HepG2 (cell line): ENCODE measurements around the gene CARMIL1. TPM values are rescaled to one million over a fixed set of nuclear protein-coding genes. Genes with fewer than 3 reads are reported as not detected.
A peak's percentile ranks its signal among the peaks of the same experiment; 100 is the strongest.

ENCODE experiments used
- ATAC-seq: fragments of 200-7000 bp; cut with Tn5 transposase; 3 replicates; pipeline ENCODE4 v1.9.1; 2020; ENCODE audit warnings: mild to moderate bottlenecking, moderate library complexity
- BruUV-seq: library from RNA; stranded (reverse); fragments of 400-500 nt; replicated peaks from 2 replicates; lab custom pipeline; 2021; lab: Mats Ljungman, UMichigan
- CTCF ChIA-PET: fragments of 300-600 bp; formaldehyde crosslinking; extraction: SDS; loops from one replicate; lab custom pipeline; 2021; ENCODE audit warnings: low total read pairs, inconsistent platforms, low intra/inter-chr PET ratio; lab: Yijun Ruan, JAX
- POLR2A ChIA-PET: fragments of 350-600 bp; sonication (Branson Sonifier 250); formaldehyde crosslinking; loops from one replicate; lab custom pipeline; 2020; ENCODE audit warnings: antibody characterized with exemption, inconsistent platforms; lab: Yijun Ruan, JAX
- DNase-seq: peaks from one replicate; pipeline ENCODE4 v3.0.0-alpha.2; 2015; ENCODE audit warnings: low spot score
- FAIRE-seq: peaks from 3 replicates; lab custom pipeline; 2011; peaks lifted over from hg19 to GRCh38; lab: Jason Lieb, UNC
- H2AFZ ChIP-seq: one replicate; pipeline ENCODE4 v1.6.1; 2011; ENCODE audit warnings: low read length, inconsistent platforms
- H3K27ac ChIP-seq: fragments of 300-600 bp; 3 replicates; pipeline ENCODE4 v1.8.0; 2011; ENCODE audit warnings: mixed run types, mild to moderate bottlenecking, mixed read lengths, low read length, inconsistent platforms; ENCODE audit not compliant: insufficient read depth; ENCODE audit errors: extremely low read length
- H3K27me3 ChIP-seq, 2 experiments: fragments of 200-600 bp in 1 of 2; 2 replicates in 1 of 2; 3 replicates in 1 of 2; pipeline versions ENCODE4 v1.6.0 to v1.8.0; 2011; ENCODE audit warnings: low read length in 2 of 2, mild to moderate bottlenecking in 2 of 2, moderate library complexity in 2 of 2, inconsistent platforms in 1 of 2; ENCODE audit not compliant: insufficient read depth in 2 of 2, control insufficient read depth in 1 of 2
- H3K36me3 ChIP-seq, 2 experiments: fragments of 200-600 bp in 1 of 2; replicated peaks in 1 of 2; 2 replicates in 1 of 2; 3 replicates in 1 of 2; pipeline versions ENCODE4 v1.5.1 to v1.8.0; 2011; ENCODE audit warnings: low read length in 2 of 2, inconsistent platforms in 1 of 2; ENCODE audit not compliant: insufficient read depth in 2 of 2, control insufficient read depth in 1 of 2
- H3K4me1 ChIP-seq: 2 replicates; pipeline ENCODE4 v1.5.1; 2012; ENCODE audit warnings: low read length, inconsistent platforms; ENCODE audit not compliant: insufficient read depth
- H3K4me2 ChIP-seq: 2 replicates; pipeline ENCODE4 v1.6.0; 2011; ENCODE audit warnings: low read depth, low read length, inconsistent platforms
- H3K4me3 ChIP-seq, 3 experiments: fragments of 200-600 bp in 1 of 3; sonication (generic), shearing (Covaris generic) in 1 of 3; replicated peaks in 1 of 3; 2 replicates each; pipeline ENCODE4 v1.5.1; 2011 to 2016; ENCODE audit warnings: low read length in 3 of 3, inconsistent platforms in 2 of 3, low read depth in 2 of 3, mild to moderate bottlenecking in 2 of 3, control low read depth in 1 of 3, mixed read lengths in 1 of 3; ENCODE audit not compliant: insufficient read depth in 1 of 3
- H3K79me2 ChIP-seq: one replicate; pipeline ENCODE4 v1.6.1; 2011; ENCODE audit warnings: low read length, inconsistent platforms; ENCODE audit not compliant: insufficient read depth
- H3K9ac ChIP-seq: 2 replicates; pipeline ENCODE4 v1.6.0; 2011; ENCODE audit warnings: mild to moderate bottlenecking, low read depth, low read length, inconsistent platforms; ENCODE audit not compliant: insufficient read depth
- H3K9me3 ChIP-seq: 2 replicates; pipeline ENCODE4 v1.5.1; 2012; ENCODE audit warnings: mild to moderate bottlenecking, low read length
- H4K20me1 ChIP-seq: 2 replicates; pipeline ENCODE4 v1.6.0; 2011; ENCODE audit warnings: inconsistent platforms, mild to moderate bottlenecking, low read length, moderate library complexity; ENCODE audit not compliant: insufficient read depth
- MLX ChIP-seq: IDR thresholded peaks from 2 replicates; pipeline ENCODE4 v1.6.1; 2016
- MYC ChIP-seq: sonication (generic); formaldehyde crosslinking; IDR thresholded peaks from 2 replicates; pipeline ENCODE4 v1.9.0; 2021; ENCODE audit warnings: missing genetic modification reagents, borderline replicate concordance
- SALL2 ChIP-seq: sonication (generic); formaldehyde crosslinking; IDR thresholded peaks from 2 replicates; pipeline ENCODE4 v1.8.1; 2023; ENCODE audit warnings: mild to moderate bottlenecking, missing genetic modification reagents, inconsistent platforms
- TBX3 ChIP-seq: fragments of 450-650 bp; IDR thresholded peaks from 2 replicates; pipeline ENCODE4 v1.6.1; 2017; ENCODE audit warnings: antibody characterized with exemption, mild to moderate bottlenecking, inconsistent platforms, borderline replicate concordance
- ZNF10 ChIP-seq: sonication (generic); formaldehyde crosslinking; IDR thresholded peaks from 2 replicates; pipeline ENCODE4 v1.4.0; 2020; ENCODE audit warnings: mild to moderate bottlenecking, low read depth, missing genetic modification reagents, borderline replicate concordance
- ZNF407 ChIP-seq: sonication (generic); formaldehyde crosslinking; IDR thresholded peaks from one replicate; pipeline ENCODE4 v1.5.1; 2020; ENCODE audit warnings: mild to moderate bottlenecking, missing genetic modification reagents; ENCODE audit errors: not compliant biosample characterization
- WGBS: methylation state at CpG from one replicate; pipeline ENCODE4 v1.1.6; 2017; ENCODE audit warnings: low lambda C conversion rate; 5-methylcytosine and 5-hydroxymethylcytosine counted together
- in situ Hi-C: cut with HindIII; loops from 2 replicates; pipeline ENCODE4 v1.10.0; 2017; ENCODE audit warnings: low pct_unique_long_range_greater_than_20kb; ENCODE audit not compliant: extremely low pct_ligation_motif_present
- intact Hi-C: fragments of 100-400 bp; cut with micrococcal nuclease; formaldehyde crosslinking; loops from one replicate; pipeline ENCODE4 v1.10.0; 2022; ENCODE audit not compliant: unreplicated experiment
- polyA plus RNA-seq, 8 experiments: library from polyadenylated mRNA; depleted of rRNA in 3 of 8; stranded (reverse) in 7 of 8; unstranded in 1 of 8; fragments of >200 nt; fragmentation: Illumina TruSeq in 4 of 8; extraction: Trizol in 4 of 8; gene quantifications; 2 replicates each; pipeline versions ENCODE4 v1.2.1 to v1.2.3, GENCODE V29; 2011 to 2016; ENCODE audit warnings: low read depth in 4 of 8, missing spikeins in 1 of 8, mixed read lengths in 1 of 8; ENCODE audit not compliant: insufficient read depth in 1 of 8
- total RNA-seq, 5 experiments: library from RNA; depleted of rRNA; stranded (reverse); fragments of >200 nt; fragmentation: Illumina TruSeq; extraction: Trizol; gene quantifications; 2 replicates each; pipeline ENCODE4 v1.2.3, GENCODE V29; 2016; ENCODE audit warnings: low read depth in 1 of 5

The CARMIL1 gene
- total and polyA plus RNA-seq, 2 of the 13 experiments (the other 11 are each of a cell fraction or from before 2014, with no cell fraction given), result 1.8 to 2.6 TPM

DNA sequence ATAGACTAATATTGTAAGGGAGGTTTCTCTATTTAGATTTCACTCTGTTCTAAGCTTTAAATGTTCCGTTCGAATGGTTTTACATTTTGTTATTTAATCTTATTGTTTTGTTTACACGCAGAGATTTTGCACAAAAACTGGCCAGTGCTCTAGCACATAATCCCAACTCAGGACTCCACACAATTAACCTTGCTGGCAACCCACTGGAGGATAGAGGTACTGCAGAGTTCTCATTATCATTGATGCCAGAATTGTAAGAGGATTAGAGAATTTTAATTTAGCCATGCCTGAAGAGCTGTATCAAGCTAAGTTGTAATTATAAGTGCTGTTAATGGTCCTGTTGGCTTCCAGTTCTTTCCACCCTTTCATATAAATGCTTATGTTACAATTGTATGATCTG, 193.1 kb downstream of the CARMIL1 start:
- Histone ChIP-seq H3K4me3 (no peak overlapping the region), H2AFZ (no peak overlapping the region), H3K36me3 (no peaks in the 10 kb centered on the region), H3K27ac (no peak overlapping the region), H3K27me3 (no peaks in the 10 kb centered on the region), H4K20me1 (no peaks in the 10 kb centered on the region), H3K9ac (no peak overlapping the region), H3K4me2 (no peak overlapping the region), H3K79me2 (no peaks in the 10 kb centered on the region), H3K9me3 (no peaks in the 10 kb centered on the region), H3K4me1 (no peaks in the 10 kb centered on the region)
- BruUV-seq, result no TSS peak
- TF ChIP-seq MYC (CRISPR knock-in tag), result no peak
- no peak for TF ChIP-seq SALL2 (CRISPR knock-in tag)
- no peak for TF ChIP-seq MLX (CRISPR knock-in tag)
- no peak for TF ChIP-seq ZNF407 (CRISPR knock-in tag)
- TF ChIP-seq ZNF10 (CRISPR knock-in tag), result no peak
- no peak for TF ChIP-seq TBX3
- DNase-seq (no peak), ATAC-seq (peak; percentile 75), FAIRE-seq (no peak)
- in situ Hi-C loops, result no loop called here
- 88% methylated on average over 3 of the region's 3 CpGs for WGBS
- ChIA-PET CTCF (no interaction called here), POLR2A (no interaction called here)
- intact Hi-C loops, result no loop called here
